GM18870 (cell line): ENCODE measurements around the gene KY.

Experiments
- ATAC-seq: cut with Tn5 transposase; IDR thresholded peaks from one replicate; pipeline ENCODE4 v1.9.1; 2021; ENCODE audit warnings: moderate library complexity; ENCODE audit not compliant: unreplicated experiment

KY gene

GRCh38 chr3:134646086-134646485 is 4.7 kb downstream of the KY start:
- ATAC-seq = no peak

- ATAC-seq = no peak
Observed at GRCh38 chr3:134645515-134645914, 5.3 kb downstream of the KY start.

GRCh38 chr3:134644731-134645514 is 5.9 kb downstream of the KY start:
- ATAC-seq = no peak

GRCh38 chr3:134643150-134643675 is 7.6 kb downstream of the KY start:
- ATAC-seq = no peak

GRCh38 chr3:134642445-134643149 is 8.2 kb downstream of the KY start:
- no peak for ATAC-seq

GRCh38 chr3:134641671-134642300 is 9.0 kb downstream of the KY start:
- ATAC-seq = no peak

- no peak for ATAC-seq
Observed at GRCh38 chr3:134640872-134641470, 9.9 kb downstream of the KY start.

- no peak for ATAC-seq
Observed at GRCh38 chr3:134640378-134640777, 10.4 kb downstream of the KY start.

GRCh38 chr3:134638385-134639030 is 12.3 kb downstream of the KY start:
- no peak for ATAC-seq

- ATAC-seq = no peak
Observed at GRCh38 chr3:134636406-134636805, 14.4 kb downstream of the KY start.

GRCh38 chr3:134630506-134630905 is 20.3 kb downstream of the KY start:
- ATAC-seq = no peak

- ATAC-seq = no peak
Observed at GRCh38 chr3:134628884-134629283, 21.9 kb downstream of the KY start.

GRCh38 chr3:134627831-134628230 is 23.0 kb downstream of the KY start:
- no peak for ATAC-seq

GRCh38 chr3:134625885-134626741 is 24.7 kb downstream of the KY start:
- ATAC-seq = no peak

GRCh38 chr3:134625462-134625861 is 25.4 kb downstream of the KY start:
- no peak for ATAC-seq

- ATAC-seq = no peak
Observed at GRCh38 chr3:134624537-134625287, 26.1 kb downstream of the KY start.

GRCh38 chr3:134623615-134624245 is 27.1 kb downstream of the KY start:
- ATAC-seq = no peak

GRCh38 chr3:134622806-134623365 is 27.9 kb downstream of the KY start:
- no peak for ATAC-seq
